Smooth muscle cell (in vitro differentiated cells): ENCODE measurements around the gene FIGNL2. TPM values are rescaled to one million over a fixed set of nuclear protein-coding genes. Genes with fewer than 3 reads are reported as not detected.
A peak's percentile ranks its signal among the peaks of the same experiment; 100 is the strongest.

Source experiments
- DNase-seq: peaks from one replicate; lab custom pipeline; 2025; ENCODE audit not compliant: unreplicated experiment; lab: John Stamatoyannopoulos, UW
- H2AFZ ChIP-seq: fragments of 200-600 bp; sonication (generic); 2 replicates; pipeline ENCODE4 v1.6.0; 2016; ENCODE audit warnings: antibody characterized with exemption, low read depth, mild to moderate bottlenecking
- H3F3A ChIP-seq: fragments of 200-600 bp; sonication (generic); 2 replicates; pipeline ENCODE4 v1.6.0; 2017; ENCODE audit warnings: antibody characterized with exemption, low read depth
- H3K27ac ChIP-seq: fragments of 200-600 bp; sonication (generic); 2 replicates; pipeline ENCODE4 v1.5.1; 2016; ENCODE audit warnings: low read depth, mild to moderate bottlenecking
- H3K27me3 ChIP-seq: fragments of 200-600 bp; sonication (generic); 2 replicates; pipeline ENCODE4 v1.6.1; 2016; ENCODE audit warnings: low read depth, mild to moderate bottlenecking
- H3K36me3 ChIP-seq: fragments of 200-600 bp; sonication (generic); 2 replicates; pipeline ENCODE4 v1.5.1; 2016; ENCODE audit warnings: low read depth
- H3K4me1 ChIP-seq: fragments of 200-600 bp; sonication (generic); 2 replicates; pipeline ENCODE4 v1.5.1; 2016; ENCODE audit warnings: low read depth
- H3K4me2 ChIP-seq: fragments of 200-600 bp; sonication (generic); 2 replicates; pipeline ENCODE4 v1.6.0; 2016; ENCODE audit warnings: mild to moderate bottlenecking
- H3K4me3 ChIP-seq: fragments of 200-600 bp; sonication (generic); 2 replicates; pipeline ENCODE4 v1.5.1; 2016; ENCODE audit warnings: mild to moderate bottlenecking
- H3K79me2 ChIP-seq: fragments of 200-600 bp; sonication (generic); 2 replicates; pipeline ENCODE4 v1.6.0; 2016; ENCODE audit warnings: low read depth, mild to moderate bottlenecking
- H3K9ac ChIP-seq: fragments of 200-600 bp; sonication (generic); 2 replicates; pipeline ENCODE4 v1.6.0; 2016; ENCODE audit warnings: low read depth
- H3K9me3 ChIP-seq: fragments of 200-600 bp; sonication (generic); replicated peaks from 2 replicates; pipeline ENCODE4 v1.5.1; 2016; ENCODE audit warnings: low read depth
- H4K20me1 ChIP-seq: fragments of 200-600 bp; sonication (generic); 2 replicates; pipeline ENCODE4 v1.6.0; 2016; ENCODE audit warnings: low read depth
- CTCF ChIP-seq: fragments of 200-600 bp; sonication (generic); IDR thresholded peaks from 2 replicates; pipeline ENCODE4 v1.5.1; 2017; ENCODE audit warnings: borderline replicate concordance, mild to moderate bottlenecking, antibody characterized with exemption; ENCODE audit not compliant: insufficient read depth, poor library complexity, severe bottlenecking
- WGBS: methylation state at CpG from one replicate; pipeline ENCODE4 v1.1.7; 2016; ENCODE audit warnings: low lambda C conversion rate; 5-methylcytosine and 5-hydroxymethylcytosine counted together
- polyA plus RNA-seq: library from polyadenylated mRNA; unstranded; fragments of >200 nt; fragmentation: Nextera tagmentation; extraction: Ambion mirVana; gene quantifications from 2 replicates; pipeline ENCODE4 v1.2.1, GENCODE V29; 2016
- total RNA-seq: library from RNA; depleted of rRNA; stranded (reverse); fragments of >200 nt; gene quantifications from 2 replicates; pipeline ENCODE4 v1.2.3, GENCODE V29; 2014

FIGNL2 gene
- total and polyA plus RNA-seq, 2 experiments from 2014 or later, result 1.1 to 2.7 TPM

GRCh38 chr12:51848841-51849735 is 570 bp upstream of the FIGNL2 start:
- Histone ChIP-seq H3K4me2 (peak overlapping the region; percentile 100), H3K36me3 (no peaks in the 10 kb centered on the region), H3K27ac (no peak overlapping the region), H3K79me2 (peaks cover 18% of the 10 kb centered on the region), H3F3A (no peaks in the 10 kb centered on the region), H4K20me1 (peaks cover 17% of the 10 kb centered on the region), H3K9ac (no peak overlapping the region), H3K27me3 (no peaks in the 10 kb centered on the region), H3K4me3 (peak overlapping the region; percentile 79), H3K9me3 (no peaks in the 10 kb centered on the region), H2AFZ (no peak overlapping the region), H3K4me1 (peaks cover 11% of the 10 kb centered on the region)
- 12% methylated on average over 23 of the region's 57 CpGs for WGBS
- DNase-seq, result peak; percentile 56
- TF ChIP-seq CTCF, result no peak

GRCh38 chr12:51847643-51848325 is 734 bp downstream of the FIGNL2 start:
- H2AFZ ChIP-seq, result peak overlapping the region; percentile 91
- H3K4me2 ChIP-seq, result peak overlapping the region; percentile 100
- 2% methylated on average over 21 of the region's 40 CpGs for WGBS
- peak overlapping the region; percentile 60 for H3K27ac ChIP-seq
- H3K9me3 ChIP-seq, result no peaks in the 10 kb centered on the region
- peaks cover 23% of the 10 kb centered on the region for H4K20me1 ChIP-seq
- peaks cover 25% of the 10 kb centered on the region for H3K79me2 ChIP-seq
- DNase-seq, result no peak
- peak overlapping the region; percentile 79 for H3K4me3 ChIP-seq
- H3K36me3 ChIP-seq, result no peaks in the 10 kb centered on the region
- no peaks in the 10 kb centered on the region for H3K27me3 ChIP-seq
- peaks cover 11% of the 10 kb centered on the region for H3K4me1 ChIP-seq
- H3K9ac ChIP-seq, result peak overlapping the region; percentile 73
- TF ChIP-seq CTCF, result no peak
- no peaks in the 10 kb centered on the region for H3F3A ChIP-seq

GRCh38 chr12:51846911-51847642 is 1.4 kb downstream of the FIGNL2 start:
- Histone ChIP-seq H3K79me2 (peaks cover 25% of the 10 kb centered on the region), H3K4me3 (peak overlapping the region; percentile 79), H3K9ac (peak overlapping the region; percentile 73), H4K20me1 (peaks cover 30% of the 10 kb centered on the region), H3K4me2 (peak overlapping the region; percentile 100), H3F3A (no peaks in the 10 kb centered on the region), H2AFZ (peak overlapping the region; percentile 91), H3K9me3 (no peaks in the 10 kb centered on the region), H3K4me1 (peaks cover 17% of the 10 kb centered on the region), H3K27me3 (no peaks in the 10 kb centered on the region), H3K27ac (peak overlapping the region; percentile 60), H3K36me3 (no peaks in the 10 kb centered on the region)
- peak; percentile 66 for DNase-seq
- no peak for TF ChIP-seq CTCF
- WGBS, result 1% methylated on average over 40 of the region's 59 CpGs
